HCT116 (cell line): ENCODE results near the gene FBXO48.
A peak's percentile ranks its signal among the peaks of the same experiment; 100 is the strongest.

Source experiments
- CTCF ChIP-seq, 3 experiments: fragments of 200-600 bp in 1 of 3; sonication (generic) in 1 of 3; IDR thresholded peaks in 2 of 3; conservative IDR thresholded peaks in 1 of 3; 2 replicates each; pipeline ENCODE4 v1.5.1; 2012 to 2017; ENCODE audit warnings: low read depth in 2 of 3, low read length in 2 of 3, antibody characterized with exemption in 1 of 3, borderline replicate concordance in 1 of 3, control low read depth in 1 of 3, mild to moderate bottlenecking in 1 of 3, mixed read lengths in 1 of 3, mixed run types in 1 of 3, moderate library complexity in 1 of 3; ENCODE audit not compliant: insufficient read depth in 1 of 3
- EZH2 ChIP-seq: fragments of 200-600 bp; sonication (generic); IDR thresholded peaks from 2 replicates; pipeline ENCODE4 v1.6.1; 2017; ENCODE audit warnings: antibody characterized with exemption, mixed run types
- EZH2phosphoT487 ChIP-seq: fragments of 200-600 bp; IDR thresholded peaks from 2 replicates; pipeline ENCODE4 v1.6.1; 2018; ENCODE audit warnings: antibody characterized with exemption, borderline replicate concordance
- FOSL1 ChIP-seq: IDR thresholded peaks from 2 replicates; pipeline ENCODE4 v1.6.1; 2012; ENCODE audit warnings: low read depth
- POLR2A ChIP-seq: IDR thresholded peaks from 2 replicates; pipeline ENCODE4 v1.7.0; 2011; ENCODE audit warnings: borderline replicate concordance; ENCODE audit not compliant: insufficient read depth, insufficient read length; ENCODE audit errors: extremely low read depth
- POLR2AphosphoS5 ChIP-seq: IDR thresholded peaks from 2 replicates; pipeline ENCODE4 v1.6.1; 2011; ENCODE audit warnings: mild to moderate bottlenecking, low read depth, low read length, moderate library complexity
- RAD21 ChIP-seq: IDR thresholded peaks from 2 replicates; pipeline ENCODE4 v1.6.1; 2012; ENCODE audit warnings: low read depth, mild to moderate bottlenecking
- SP1 ChIP-seq: IDR thresholded peaks from 2 replicates; pipeline ENCODE4 v1.6.1; 2012; ENCODE audit warnings: low read depth
- SRF ChIP-seq: IDR thresholded peaks from 2 replicates; pipeline ENCODE4 v1.6.1; 2012; ENCODE audit warnings: low read depth
- ZNF274 ChIP-seq: fragments of 200-500 bp; sonication (Bioruptor generic); IDR thresholded peaks from 2 replicates; pipeline ENCODE4 v1.6.1; 2014; ENCODE audit warnings: mild to moderate bottlenecking, low read depth, low read length, inconsistent platforms
- TF ChIP-seq, protein P1 (sequence below): IDR thresholded peaks from 2 replicates; pipeline ENCODE4 v1.6.1; 2012; ENCODE audit warnings: low read depth

- no peak for TF ChIP-seq EZH2phosphoT487
- no peak for TF ChIP-seq CTCF (IDR thresholded peaks at IDR 0.05 in 2 of 3, conservative IDR thresholded peaks at IDR 0.05 in 1 of 3; ENCODE audit: borderline replicate concordance in 1 of 3, insufficient read depth in 1 of 3, low read depth in 2 of 3, low read length in 2 of 3)
- peak; percentile 77 for TF ChIP-seq POLR2AphosphoS5
- TF ChIP-seq, protein P1, sequence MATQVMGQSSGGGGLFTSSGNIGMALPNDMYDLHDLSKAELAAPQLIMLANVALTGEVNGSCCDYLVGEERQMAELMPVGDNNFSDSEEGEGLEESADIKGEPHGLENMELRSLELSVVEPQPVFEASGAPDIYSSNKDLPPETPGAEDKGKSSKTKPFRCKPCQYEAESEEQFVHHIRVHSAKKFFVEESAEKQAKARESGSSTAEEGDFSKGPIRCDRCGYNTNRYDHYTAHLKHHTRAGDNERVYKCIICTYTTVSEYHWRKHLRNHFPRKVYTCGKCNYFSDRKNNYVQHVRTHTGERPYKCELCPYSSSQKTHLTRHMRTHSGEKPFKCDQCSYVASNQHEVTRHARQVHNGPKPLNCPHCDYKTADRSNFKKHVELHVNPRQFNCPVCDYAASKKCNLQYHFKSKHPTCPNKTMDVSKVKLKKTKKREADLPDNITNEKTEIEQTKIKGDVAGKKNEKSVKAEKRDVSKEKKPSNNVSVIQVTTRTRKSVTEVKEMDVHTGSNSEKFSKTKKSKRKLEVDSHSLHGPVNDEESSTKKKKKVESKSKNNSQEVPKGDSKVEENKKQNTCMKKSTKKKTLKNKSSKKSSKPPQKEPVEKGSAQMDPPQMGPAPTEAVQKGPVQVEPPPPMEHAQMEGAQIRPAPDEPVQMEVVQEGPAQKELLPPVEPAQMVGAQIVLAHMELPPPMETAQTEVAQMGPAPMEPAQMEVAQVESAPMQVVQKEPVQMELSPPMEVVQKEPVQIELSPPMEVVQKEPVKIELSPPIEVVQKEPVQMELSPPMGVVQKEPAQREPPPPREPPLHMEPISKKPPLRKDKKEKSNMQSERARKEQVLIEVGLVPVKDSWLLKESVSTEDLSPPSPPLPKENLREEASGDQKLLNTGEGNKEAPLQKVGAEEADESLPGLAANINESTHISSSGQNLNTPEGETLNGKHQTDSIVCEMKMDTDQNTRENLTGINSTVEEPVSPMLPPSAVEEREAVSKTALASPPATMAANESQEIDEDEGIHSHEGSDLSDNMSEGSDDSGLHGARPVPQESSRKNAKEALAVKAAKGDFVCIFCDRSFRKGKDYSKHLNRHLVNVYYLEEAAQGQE, result no peak
- TF ChIP-seq RAD21, result no peak
- peak; percentile 59 for TF ChIP-seq POLR2A
- TF ChIP-seq EZH2, result no peak
- TF ChIP-seq SRF, result no peak
- peak; percentile 83 for TF ChIP-seq SP1
- no peak for TF ChIP-seq ZNF274
- no peak for TF ChIP-seq FOSL1
Observed at GRCh38 chr2:68467077-68467960, at the start of gene FBXO48, which contains the start of gene APLF.
